ENCODE measurements around the gene S1PR5.

DNA sequence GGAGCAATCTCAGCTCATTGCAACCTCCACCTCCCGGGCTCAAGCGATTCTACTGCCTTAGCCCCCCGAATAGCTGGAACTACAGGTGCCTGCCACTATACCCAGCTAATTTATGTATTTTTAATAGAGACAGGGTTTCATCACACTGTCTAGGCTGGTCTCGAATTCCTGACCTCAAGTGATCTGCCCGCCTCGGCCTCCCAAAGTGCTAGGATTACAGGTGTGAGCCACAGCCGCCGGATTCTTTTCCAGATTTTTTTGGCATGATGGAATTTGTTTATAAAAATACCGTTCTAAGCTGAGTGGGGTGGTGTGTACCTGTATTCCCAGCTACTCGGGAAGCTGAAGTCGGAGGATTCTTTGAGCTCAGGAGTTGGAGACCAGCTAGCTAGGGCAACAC, 20.4 kb upstream of the S1PR5 start:
- no peak for TF ChIP-seq ZNF24 (IDR thresholded peaks at IDR 0.05)
- TF ChIP-seq, protein P1, sequence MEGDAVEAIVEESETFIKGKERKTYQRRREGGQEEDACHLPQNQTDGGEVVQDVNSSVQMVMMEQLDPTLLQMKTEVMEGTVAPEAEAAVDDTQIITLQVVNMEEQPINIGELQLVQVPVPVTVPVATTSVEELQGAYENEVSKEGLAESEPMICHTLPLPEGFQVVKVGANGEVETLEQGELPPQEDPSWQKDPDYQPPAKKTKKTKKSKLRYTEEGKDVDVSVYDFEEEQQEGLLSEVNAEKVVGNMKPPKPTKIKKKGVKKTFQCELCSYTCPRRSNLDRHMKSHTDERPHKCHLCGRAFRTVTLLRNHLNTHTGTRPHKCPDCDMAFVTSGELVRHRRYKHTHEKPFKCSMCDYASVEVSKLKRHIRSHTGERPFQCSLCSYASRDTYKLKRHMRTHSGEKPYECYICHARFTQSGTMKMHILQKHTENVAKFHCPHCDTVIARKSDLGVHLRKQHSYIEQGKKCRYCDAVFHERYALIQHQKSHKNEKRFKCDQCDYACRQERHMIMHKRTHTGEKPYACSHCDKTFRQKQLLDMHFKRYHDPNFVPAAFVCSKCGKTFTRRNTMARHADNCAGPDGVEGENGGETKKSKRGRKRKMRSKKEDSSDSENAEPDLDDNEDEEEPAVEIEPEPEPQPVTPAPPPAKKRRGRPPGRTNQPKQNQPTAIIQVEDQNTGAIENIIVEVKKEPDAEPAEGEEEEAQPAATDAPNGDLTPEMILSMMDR (IDR thresholded peaks at IDR 0.05 in 2 of 3, conservative IDR thresholded peaks at IDR 0.05 in 1 of 3; ENCODE audit: control insufficient read depth in 2 of 3, extremely low read depth in 1 of 3, insufficient read depth in 1 of 3, low read depth in 3 of 3, low read length in 3 of 3) = no peak
- no peak for TF ChIP-seq JUNB (IDR thresholded peaks at IDR 0.05)
- no peak for TF ChIP-seq SIN3A (IDR thresholded peaks at IDR 0.05; ENCODE audit: low read depth, low read length)
- no peak for TF ChIP-seq PAX5 (IDR thresholded peaks at IDR 0.05; ENCODE audit: borderline replicate concordance, low read depth, low read length)
- TF ChIP-seq ATF7 (IDR thresholded peaks at IDR 0.05; ENCODE audit: low read depth) = no peak
- TF ChIP-seq SMC3 (IDR thresholded peaks at IDR 0.05; ENCODE audit: borderline replicate concordance, low read length) = no peak

Measured in GM12878 (cell line).